ENCODE results near the gene D2HGDH.

D2HGDH gene

DNA sequence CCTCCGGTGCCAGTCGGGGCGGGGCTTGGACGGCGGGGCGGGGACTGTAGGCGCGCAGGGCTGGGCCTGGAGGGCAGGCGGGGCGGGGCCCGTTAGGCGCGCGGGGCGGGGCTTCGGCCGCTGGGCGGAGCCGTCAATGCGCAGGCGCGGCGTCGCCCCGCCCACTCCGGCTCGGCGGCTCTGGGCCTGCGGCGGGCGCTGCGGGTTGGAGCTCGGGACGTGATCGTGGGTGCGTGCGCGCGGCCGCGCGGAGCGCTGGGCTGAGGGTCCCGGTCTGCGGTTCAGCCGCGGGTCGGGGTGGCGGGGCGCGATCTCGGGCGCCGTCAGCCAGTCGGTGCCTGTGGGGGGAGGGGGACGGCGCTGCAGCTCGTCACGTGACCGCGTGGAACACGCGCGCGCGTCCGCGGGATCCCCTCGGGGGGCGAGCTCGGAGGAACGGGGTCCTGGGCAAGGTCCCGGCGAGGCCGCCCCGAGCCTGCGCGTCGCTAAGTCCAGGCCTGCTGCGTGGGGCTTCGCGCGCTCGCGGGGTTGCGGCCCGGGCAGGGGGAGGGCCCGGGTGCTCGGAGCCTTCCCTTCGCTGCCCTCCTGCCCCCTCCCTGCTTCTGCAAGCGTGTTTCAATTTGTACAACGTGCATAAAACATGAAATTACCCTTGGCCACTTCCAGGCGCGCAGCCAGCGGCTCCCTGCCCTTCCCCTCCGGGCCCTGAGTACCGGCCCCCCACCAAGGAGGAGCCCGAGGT lies at the start of gene D2HGDH:
TSS of gene D2HGDH (plus strand) at position 164 of the 742 bp plus-strand sequence. CDS start 595 bp downstream, outside the sequence.
- DNase-seq (ENCODE audit: low read depth): peak; percentile 92

- DNase-seq (ENCODE audit: low read depth): peak; percentile 15
Measured at GRCh38 chr2:241686324-241686649, 48.1 kb upstream of the D2HGDH start.

- peak; percentile 96 for DNase-seq (ENCODE audit: low read depth)
Measured at GRCh38 chr2:241686650-241687425, 47.6 kb upstream of the D2HGDH start, which contains the start of gene DTYMK. DTYMK (minus strand) TSS chr2:241686815; CDS start chr2:241686783, 32 bp downstream.

DNA sequence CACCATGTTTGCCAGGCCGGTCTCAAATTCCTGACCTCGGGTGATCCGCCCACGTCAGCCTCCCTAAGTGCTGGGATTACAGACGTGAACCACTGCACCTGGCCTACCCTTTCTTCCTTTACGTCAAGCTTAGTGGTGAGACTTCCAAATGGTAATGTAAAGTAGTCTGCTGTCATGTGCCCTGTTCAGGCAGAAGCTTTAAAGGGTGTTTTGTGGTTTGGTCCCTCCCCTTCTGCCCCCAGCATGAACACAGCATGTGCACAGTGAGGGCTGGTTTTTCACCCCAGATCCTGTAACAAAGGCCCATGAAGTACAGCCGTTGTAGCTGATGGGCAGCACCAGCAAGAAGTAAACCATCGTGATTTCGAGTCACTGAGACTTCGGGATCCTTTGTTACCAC lies 45.1 kb upstream of the D2HGDH start:
- no peak for DNase-seq (ENCODE audit: low read depth)

DNA sequence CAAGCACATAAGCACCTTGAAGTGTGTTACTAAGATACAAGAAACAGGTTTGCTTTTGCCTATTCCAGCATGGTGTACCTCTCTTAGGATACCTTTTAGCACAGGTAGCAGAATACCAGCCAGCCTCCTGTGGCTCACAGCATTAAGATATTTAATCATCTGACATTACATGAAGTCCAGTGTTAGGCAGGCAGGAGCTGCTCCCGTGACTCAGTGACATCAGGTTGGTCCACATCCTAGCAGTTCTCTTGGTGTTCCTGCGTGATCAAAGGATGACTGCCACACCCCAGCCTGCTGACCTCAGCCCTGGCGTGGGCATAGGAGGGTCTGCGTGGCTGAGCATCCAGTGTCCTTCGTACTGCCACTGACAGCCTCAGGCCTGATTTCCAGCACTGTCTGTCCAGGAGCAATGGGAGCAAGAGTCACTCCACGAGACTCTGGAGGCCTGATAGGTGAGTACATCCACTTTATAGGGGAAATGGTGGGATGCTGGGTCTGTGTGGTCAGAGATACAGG lies 44.2 kb upstream of the D2HGDH start:
- DNase-seq (ENCODE audit: low read depth): no peak

DNA sequence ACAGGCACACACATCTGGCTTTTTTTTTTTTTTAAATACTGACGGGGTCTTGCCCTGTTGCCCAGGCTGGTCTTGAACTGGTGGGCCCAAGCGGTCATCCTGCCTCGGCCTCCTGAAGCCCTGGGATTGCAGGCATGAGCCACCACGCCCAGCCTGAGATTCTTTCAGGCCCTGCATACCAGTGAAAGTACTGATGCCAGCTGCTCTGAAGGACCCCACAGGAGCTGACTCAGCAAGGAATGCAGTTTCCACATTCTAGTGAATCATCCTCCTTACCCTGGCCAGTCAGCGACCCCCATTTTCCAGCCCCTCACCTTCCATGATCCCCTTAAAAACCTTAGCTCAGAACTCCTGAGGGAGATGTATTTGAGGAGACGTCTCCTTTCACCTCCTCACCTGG lies 42.0 kb upstream of the D2HGDH start:
- DNase-seq (ENCODE audit: low read depth): no peak

DNA sequence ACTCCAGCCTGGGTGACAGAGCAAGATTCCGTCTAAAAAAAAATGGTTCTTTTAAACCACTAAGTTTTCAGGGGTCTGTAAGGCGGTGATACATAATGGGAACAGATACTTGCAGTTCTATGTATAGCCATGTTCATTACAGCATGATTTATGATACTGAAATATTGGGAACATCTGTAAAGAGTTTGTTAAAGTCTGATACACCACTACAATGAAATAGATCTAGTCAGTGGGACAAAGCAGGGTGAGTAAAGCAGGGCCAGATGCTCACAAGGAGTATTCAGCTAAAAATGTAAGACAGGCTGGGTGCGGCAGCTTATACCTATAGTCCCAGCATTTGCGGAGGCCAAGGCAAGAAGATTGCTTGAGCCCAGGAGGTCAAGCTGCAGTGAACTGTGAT lies 38.8 kb upstream of the D2HGDH start:
- no peak for DNase-seq (ENCODE audit: low read depth)

DNA sequence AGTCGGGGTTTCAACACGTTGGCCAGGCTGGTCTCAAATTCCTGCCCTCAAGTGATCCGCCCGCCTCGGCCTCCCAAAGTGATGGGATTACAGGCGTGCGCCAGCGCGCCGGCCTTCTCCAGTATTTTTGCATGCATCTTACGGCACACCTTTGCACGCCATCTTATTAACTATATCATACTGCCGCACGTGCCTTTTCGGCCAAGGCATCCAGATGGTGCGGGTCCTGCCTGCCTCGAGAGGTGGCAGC lies 33.4 kb upstream of the D2HGDH start:
- DNase-seq (ENCODE audit: low read depth): no peak

GRCh38 chr2:241701399-241702154 lies 32.9 kb upstream of the D2HGDH start, which contains the start of gene ING5:
ING5 (plus strand) TSS chr2:241702039; CDS start chr2:241702066, 27 bp downstream.
- peak; percentile 98 for DNase-seq (ENCODE audit: low read depth)

DNA sequence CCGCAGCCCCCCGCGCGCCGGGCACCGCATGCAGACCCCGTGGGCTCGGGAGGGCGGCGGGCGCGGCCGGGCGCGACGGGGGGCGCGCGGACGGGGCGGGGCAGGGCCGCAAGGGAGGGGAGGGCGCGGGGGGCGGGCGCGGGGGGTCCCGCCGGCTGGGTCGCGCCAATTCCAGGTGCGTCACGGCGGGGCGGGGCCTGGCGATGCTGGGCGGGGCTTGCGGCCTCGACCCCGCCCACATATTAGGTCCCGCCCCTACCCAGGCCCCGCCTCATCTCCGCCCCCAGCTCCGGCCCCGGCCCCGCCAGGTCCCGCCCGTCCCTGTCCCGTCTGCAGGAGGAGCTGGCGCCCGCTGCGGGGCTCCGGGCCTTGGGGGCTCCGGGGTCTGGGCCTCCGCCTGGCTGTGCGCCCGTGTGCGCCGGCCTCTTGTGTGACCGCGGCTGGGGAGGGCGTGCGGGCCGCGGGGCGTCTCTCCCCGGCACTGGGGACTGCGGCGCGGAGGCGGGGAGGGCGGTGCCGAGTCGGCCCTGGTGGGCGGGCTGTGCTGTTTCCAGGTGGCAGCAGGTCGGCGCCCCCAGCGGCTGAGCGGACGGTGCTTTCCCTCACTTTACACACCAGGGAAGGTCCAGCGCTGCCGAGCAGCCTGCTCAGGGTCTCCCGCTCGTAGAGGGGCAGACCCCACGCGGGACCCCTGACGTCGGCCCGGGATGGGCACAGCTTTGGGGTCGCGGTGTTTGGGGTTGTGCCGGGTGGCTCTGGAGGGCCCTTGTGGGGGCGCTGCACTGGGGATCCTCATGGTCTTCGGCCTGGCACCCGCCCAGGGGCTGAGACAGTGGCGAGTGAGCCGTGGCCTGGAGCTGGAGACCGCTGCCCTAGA lies 32.0 kb upstream of the D2HGDH start:
- DNase-seq (ENCODE audit: low read depth): peak; percentile 87

DNA sequence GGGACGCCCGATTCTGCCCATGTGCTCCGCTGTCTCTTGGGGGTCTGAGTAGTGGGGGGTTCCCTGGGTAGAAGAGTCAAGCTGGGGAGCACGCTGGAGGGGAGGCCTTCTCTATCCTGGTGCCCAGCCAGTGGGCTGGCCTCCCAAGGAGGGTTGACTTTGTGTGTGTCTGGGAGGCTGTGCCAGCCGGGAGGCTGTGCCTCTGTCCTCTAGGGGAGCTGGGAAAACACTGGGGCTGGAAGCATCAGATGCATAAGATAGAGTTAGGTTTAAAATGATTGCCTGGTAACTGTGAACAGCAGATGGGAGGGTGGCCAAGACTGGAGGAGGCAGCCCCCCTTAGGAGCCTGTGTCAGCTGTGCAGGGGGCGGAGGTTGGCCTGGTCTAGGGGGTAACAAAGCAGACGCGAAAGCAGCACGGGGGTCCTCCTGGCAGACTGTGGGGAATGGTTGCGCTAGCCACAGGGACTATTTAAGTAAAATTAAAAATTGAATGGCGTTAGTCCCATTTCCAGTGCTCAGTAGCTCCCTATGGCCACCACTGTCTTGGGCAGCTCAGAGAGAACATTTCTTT lies 31.3 kb upstream of the D2HGDH start:
- DNase-seq (ENCODE audit: low read depth): no peak

DNA sequence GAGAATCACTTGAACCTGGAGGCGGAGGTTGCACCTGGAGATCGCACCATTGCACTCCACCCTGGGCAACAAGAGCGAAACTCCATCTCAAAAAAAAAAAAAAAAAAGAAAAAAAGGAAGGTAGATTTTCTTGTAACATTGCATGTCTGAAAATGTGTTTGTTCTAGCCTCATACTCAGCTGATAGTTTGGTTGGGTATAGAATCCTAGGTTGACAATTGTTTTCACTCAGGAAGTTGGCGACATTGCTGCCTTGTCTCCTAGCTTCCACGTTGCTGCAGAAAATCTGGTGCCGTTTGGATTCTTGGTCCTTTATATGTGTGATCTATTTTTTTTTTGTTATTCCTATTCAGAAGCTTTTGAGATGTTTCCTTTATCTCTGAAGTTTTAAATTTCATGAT lies 27.9 kb upstream of the D2HGDH start:
- no peak for DNase-seq (ENCODE audit: low read depth)

- no peak for DNase-seq (ENCODE audit: low read depth)
Measured at GRCh38 chr2:241708879-241709278, 25.6 kb upstream of the D2HGDH start.

- DNase-seq (ENCODE audit: low read depth): no peak
Measured at GRCh38 chr2:241719093-241719492, 15.3 kb upstream of the D2HGDH start.

DNA sequence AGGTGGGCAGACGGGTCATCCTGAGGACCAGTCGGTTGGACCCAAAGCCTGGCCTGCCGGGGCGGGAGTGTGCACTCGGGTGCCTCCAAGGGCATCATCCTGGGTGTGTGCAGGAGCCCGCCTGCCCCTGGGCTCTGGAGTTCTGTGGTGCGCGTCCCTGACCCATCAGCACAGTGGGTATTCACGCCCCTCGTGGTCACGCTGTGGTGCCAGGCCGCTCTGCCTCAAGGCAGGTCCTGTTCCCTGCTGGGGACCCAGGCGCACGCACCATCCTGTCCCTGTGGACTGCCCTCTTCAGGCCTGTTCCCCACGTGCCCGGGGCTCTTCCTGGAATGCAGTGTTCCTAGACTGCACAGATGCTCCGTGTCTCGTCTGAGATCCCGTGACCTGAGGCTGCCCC lies 14.3 kb upstream of the D2HGDH start:
- DNase-seq (ENCODE audit: low read depth): no peak

DNA sequence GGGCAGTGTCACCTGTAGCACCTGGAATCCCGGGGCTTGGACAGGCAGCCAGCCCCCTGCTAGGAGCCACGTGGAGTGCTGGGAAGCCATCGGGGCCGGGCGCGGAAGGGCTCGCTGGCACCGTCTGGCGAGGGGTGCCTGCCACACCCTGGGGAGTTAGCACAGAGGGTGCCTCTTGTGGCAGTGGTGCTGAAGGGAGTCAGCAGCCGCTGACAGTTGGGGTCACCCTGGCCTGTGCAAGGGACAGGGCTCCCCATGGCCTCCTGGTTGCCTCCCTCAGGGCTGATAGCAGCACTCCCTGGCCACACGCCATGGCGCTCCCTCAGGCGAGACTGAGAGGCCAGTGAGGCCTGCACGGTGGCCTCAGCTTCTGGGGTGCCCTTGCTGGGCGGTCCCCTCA lies 13.9 kb upstream of the D2HGDH start:
- no peak for DNase-seq (ENCODE audit: low read depth)

DNA sequence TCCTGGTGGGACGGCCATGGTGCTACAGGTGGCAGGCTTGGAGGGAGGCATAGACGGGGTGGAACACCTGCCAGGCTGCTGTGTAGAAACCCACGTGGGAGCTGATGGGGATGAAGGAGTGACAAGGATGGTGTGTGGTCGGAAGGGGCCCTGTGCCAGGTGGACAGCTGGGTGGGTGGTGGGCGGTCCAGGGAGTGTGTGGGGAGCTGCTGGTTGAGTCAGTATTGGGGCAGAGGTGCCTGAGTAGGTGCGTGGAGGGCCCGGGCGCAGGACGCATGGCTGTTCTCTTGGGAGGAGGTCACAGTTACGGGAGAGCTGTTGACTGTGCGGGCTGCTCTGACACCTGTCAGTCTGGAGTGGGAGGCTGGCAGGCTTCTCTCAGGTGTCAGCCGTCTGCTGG lies 12.6 kb upstream of the D2HGDH start:
- DNase-seq (ENCODE audit: low read depth): no peak

DNA sequence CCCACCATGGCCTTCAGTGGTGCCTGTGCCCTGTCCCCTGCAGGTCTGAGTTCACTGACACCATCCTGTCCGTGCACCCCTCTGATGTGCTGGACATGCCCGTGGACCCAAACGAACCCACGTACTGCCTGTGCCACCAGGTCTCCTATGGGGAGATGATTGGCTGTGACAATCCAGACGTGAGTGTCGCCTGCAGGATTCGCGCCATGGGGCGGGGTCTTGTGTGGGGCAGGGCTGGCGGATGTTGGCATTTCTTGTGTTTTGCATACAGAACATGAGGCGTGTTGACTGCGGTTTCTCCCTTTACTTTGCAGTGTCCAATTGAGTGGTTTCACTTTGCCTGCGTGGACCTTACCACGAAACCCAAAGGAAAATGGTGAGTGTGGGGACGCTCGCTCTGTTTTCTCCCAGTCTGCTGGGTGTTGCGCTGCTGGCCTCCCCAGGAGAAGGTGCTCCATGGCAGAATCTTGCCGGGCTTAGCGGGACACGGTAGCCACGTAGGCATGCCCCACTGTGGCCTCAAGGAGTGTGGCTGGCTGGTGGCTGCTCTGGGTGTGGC lies 11.5 kb upstream of the D2HGDH start:
- no peak for DNase-seq (ENCODE audit: low read depth)

GRCh38 chr2:241724259-241724974 lies 10.0 kb upstream of the D2HGDH start:
- DNase-seq (ENCODE audit: low read depth): no peak
